ENCODE data around the gene FREM1.

GRCh38 chr9:14866200-14866749 is 44.0 kb downstream of the FREM1 start:
- TF ChIP-seq CTCF (IDR thresholded peaks at IDR 0.05), result no peak
- no peak for TF ChIP-seq POLR2A (IDR thresholded peaks at IDR 0.05)
- no peak for TF ChIP-seq POLR2AphosphoS5 (IDR thresholded peaks at IDR 0.05; ENCODE audit: insufficient read depth in 1 of 2, low read depth in 1 of 2)
